ENCODE data around the gene EVPL. TPM values are rescaled to one million over a fixed set of nuclear protein-coding genes. Genes with fewer than 3 reads are reported as not detected.

EVPL gene
- total RNA-seq, 4 donors from 2014 or later = 0.02 to 0.07 TPM; not detected in 2

DNA sequence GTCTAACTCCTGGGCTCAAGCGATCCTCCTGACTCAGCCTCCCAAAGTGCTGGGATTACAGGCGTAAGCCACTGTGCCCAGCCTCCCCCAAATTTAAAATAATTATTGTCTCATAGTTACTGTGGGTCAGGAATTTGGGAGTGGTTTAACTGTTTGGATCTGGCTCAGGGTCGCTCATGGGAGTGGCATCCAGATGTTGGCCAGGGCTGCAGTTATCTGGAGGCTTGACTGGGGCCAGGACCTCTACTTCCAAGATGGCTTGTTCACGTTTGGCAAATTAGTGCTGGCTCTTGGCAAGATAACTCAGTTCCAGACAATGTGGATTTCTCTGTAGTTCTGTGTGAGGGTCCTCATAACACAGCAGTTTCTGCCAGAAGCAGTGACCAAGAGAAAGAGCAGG, 40.1 kb downstream of the EVPL start:
- H3K27me3 ChIP-seq = no peaks in the 10 kb centered on the region
- no peak for DNase-seq
- H3K4me1 ChIP-seq = no peaks in the 10 kb centered on the region
- H3K9me3 ChIP-seq = no peaks in the 10 kb centered on the region
- no peak overlapping the region for H3K27ac ChIP-seq
- H3K4me3 ChIP-seq = no peak overlapping the region
- ATAC-seq = no peak
- in situ Hi-C loops (cut with MboI; ENCODE audit: low sequenced_read_pairs in 4 of 4) (no loop called here), intact Hi-C loops (cut with DNase I; ENCODE audit: low total_unique reads) (no loop called here)
- no peak for TF ChIP-seq POLR2A (IDR thresholded peaks at IDR 0.05)
- TF ChIP-seq, protein P1, sequence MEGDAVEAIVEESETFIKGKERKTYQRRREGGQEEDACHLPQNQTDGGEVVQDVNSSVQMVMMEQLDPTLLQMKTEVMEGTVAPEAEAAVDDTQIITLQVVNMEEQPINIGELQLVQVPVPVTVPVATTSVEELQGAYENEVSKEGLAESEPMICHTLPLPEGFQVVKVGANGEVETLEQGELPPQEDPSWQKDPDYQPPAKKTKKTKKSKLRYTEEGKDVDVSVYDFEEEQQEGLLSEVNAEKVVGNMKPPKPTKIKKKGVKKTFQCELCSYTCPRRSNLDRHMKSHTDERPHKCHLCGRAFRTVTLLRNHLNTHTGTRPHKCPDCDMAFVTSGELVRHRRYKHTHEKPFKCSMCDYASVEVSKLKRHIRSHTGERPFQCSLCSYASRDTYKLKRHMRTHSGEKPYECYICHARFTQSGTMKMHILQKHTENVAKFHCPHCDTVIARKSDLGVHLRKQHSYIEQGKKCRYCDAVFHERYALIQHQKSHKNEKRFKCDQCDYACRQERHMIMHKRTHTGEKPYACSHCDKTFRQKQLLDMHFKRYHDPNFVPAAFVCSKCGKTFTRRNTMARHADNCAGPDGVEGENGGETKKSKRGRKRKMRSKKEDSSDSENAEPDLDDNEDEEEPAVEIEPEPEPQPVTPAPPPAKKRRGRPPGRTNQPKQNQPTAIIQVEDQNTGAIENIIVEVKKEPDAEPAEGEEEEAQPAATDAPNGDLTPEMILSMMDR (IDR thresholded peaks at IDR 0.05 in 4 of 5, conservative IDR thresholded peaks at IDR 0.05 in 1 of 5) = no peak
- no peaks in the 10 kb centered on the region for H3K36me3 ChIP-seq

DNA sequence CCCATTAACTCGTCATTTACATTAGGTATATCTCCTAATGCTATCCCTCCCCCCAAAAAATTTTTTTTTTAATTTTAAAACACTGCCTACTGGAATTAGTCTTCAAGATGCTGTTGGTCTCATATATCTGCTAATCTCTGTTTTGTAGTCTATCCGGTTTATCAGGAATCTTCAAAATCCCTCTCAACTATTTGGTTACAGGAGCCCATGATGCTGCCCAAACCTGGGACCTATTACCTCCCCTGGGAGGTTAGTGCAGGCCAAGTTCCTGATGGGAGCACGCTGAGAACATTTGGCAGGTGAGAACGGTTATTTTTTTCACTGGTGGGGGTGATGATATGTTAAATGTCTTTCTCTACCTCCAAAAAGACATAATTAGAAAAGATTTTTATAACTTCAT, 41.1 kb downstream of the EVPL start:
- Histone ChIP-seq H3K27me3 (no peaks in the 10 kb centered on the region), H3K36me3 (no peaks in the 10 kb centered on the region), H3K4me1 (no peaks in the 10 kb centered on the region), H3K9me3 (no peaks in the 10 kb centered on the region), H3K4me3 (no peak overlapping the region), H3K27ac (no peak overlapping the region)
- no peak for DNase-seq
- TF ChIP-seq, protein P1 (IDR thresholded peaks at IDR 0.05 in 4 of 5, conservative IDR thresholded peaks at IDR 0.05 in 1 of 5) = no peak
- TF ChIP-seq POLR2A (IDR thresholded peaks at IDR 0.05) = no peak
- in situ Hi-C loops (cut with MboI; ENCODE audit: low sequenced_read_pairs in 4 of 4) (no loop called here), intact Hi-C loops (cut with DNase I; ENCODE audit: low total_unique reads) (no loop called here)
- no peak for ATAC-seq

DNA sequence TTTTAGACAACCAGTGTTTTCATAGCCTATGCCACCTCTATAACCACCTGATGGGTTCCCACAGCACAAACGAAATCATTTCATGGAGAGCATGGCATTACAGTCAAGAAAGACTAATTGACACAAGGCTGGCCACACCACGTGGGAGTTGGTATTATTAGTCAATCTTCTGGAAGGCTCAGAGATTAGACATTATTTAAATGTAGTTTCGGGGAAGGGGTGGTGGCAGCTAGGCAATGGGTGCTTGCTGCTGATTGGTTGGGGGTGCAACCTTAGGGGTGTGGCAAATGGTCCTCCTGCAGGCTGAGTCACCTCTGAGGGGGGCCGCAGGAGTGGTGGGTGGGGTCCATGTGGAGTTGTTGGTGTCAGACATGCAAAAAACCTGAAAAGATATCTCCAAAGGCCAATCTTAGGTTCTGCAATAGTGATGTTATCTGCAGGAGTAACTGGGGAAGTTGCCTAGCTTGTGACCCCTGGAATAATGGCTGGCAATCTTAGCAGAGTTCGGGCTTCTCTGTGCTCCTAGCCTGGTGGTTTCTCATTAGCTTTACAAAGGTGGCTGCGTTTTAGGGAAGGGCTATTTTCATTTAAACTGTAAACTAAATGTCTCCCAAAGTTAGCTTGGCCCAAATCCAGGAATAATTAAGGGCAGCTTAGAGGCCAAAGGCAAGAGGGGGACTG, 43.5 kb downstream of the EVPL start:
- Histone ChIP-seq H3K4me3 (no peak overlapping the region), H3K36me3 (no peaks in the 10 kb centered on the region), H3K4me1 (peaks cover 10% of the 10 kb centered on the region in 2 donors), H3K27ac (no peak overlapping the region), H3K27me3 (no peaks in the 10 kb centered on the region), H3K9me3 (no peaks in the 10 kb centered on the region)
- no peak for ATAC-seq
- TF ChIP-seq, protein P1 (IDR thresholded peaks at IDR 0.05 in 4 of 5, conservative IDR thresholded peaks at IDR 0.05 in 1 of 5) = no peak
- TF ChIP-seq POLR2A (IDR thresholded peaks at IDR 0.05) = no peak
- intact Hi-C loops (cut with DNase I; ENCODE audit: low total_unique reads) (no loop called here), in situ Hi-C loops (cut with MboI; ENCODE audit: low sequenced_read_pairs in 4 of 4) (no loop called here)
- DNase-seq = no peak

DNA sequence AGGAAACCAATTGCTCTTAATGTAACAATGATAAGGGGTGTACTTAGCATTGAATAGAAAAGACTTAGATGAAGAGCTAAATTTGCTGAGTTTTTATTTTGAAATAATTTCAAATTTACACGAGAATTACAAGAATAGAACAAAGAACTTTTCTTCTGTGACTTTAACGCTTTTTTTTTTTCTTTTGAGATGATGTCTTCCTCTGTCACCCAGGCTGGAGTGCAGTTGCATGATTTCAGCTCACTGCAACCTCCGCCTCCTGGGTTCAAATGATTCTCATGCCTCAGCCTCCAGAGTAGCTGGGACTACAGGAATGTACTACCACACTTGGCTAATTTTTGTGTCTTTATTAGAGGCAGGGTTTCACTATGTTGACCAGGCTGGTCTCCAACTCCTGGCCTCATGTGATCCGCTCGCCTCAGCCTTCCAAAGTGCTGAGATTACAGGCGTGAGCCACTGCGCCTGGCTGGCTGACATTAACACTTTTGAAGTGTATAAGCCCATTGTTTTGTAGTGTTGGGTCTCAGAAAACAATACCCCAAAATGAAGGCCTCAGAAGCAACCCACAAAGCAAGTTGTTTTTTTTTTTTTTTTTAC, 46.0 kb downstream of the EVPL start:
- Histone ChIP-seq H3K4me3 (no peak overlapping the region), H3K27me3 (no peaks in the 10 kb centered on the region), H3K27ac (peak overlapping the region in 1 of 4 donors; percentile 98), H3K4me1 (peaks cover 31% of the 10 kb centered on the region in 2 donors), H3K36me3 (no peaks in the 10 kb centered on the region), H3K9me3 (no peaks in the 10 kb centered on the region)
- DNase-seq (no peak), ATAC-seq (no peak)
- no peak for TF ChIP-seq POLR2A (IDR thresholded peaks at IDR 0.05)
- TF ChIP-seq, protein P1 (IDR thresholded peaks at IDR 0.05 in 4 of 5, conservative IDR thresholded peaks at IDR 0.05 in 1 of 5) = no peak
- intact Hi-C loops (cut with DNase I; ENCODE audit: low total_unique reads) = no loop called here
- in situ Hi-C loops (cut with MboI; ENCODE audit: low sequenced_read_pairs in 4 of 4) = no loop called here
